Bronchial epithelial cell (primary cell): ENCODE measurements around the gene IL3. TPM values are rescaled to one million over a fixed set of nuclear protein-coding genes. Genes with fewer than 3 reads are reported as not detected.
A peak's percentile ranks its signal among the peaks of the same experiment; 100 is the strongest.
"Not testable (repeated sequence)": the region's sequence is repeated elsewhere in the genome, so short reads cannot be mapped to it uniquely, and the experiment has no call there.

Source experiments
- DNase-seq: peaks from one replicate; pipeline ENCODE4 v3.0.0-alpha.2; 2010; ENCODE audit warnings: low read depth
- FAIRE-seq: peaks from 2 replicates; lab custom pipeline; 2011; peaks lifted over from hg19 to GRCh38; lab: Jason Lieb, UNC
- H3K27me3 ChIP-seq: 2 replicates; pipeline ENCODE4 v1.5.1; 2011; ENCODE audit warnings: low read length; ENCODE audit not compliant: control insufficient read depth, insufficient read depth
- H3K36me3 ChIP-seq: 2 replicates; pipeline ENCODE4 v1.5.1; 2011; ENCODE audit warnings: low read length; ENCODE audit not compliant: control insufficient read depth, insufficient read depth
- H3K4me3 ChIP-seq: 2 replicates; pipeline ENCODE4 v1.5.1; 2011; ENCODE audit warnings: mild to moderate bottlenecking, low read depth, low read length, control low read depth
- CTCF ChIP-seq: IDR thresholded peaks from 2 replicates; pipeline ENCODE4 v1.5.1; 2011; ENCODE audit warnings: mild to moderate bottlenecking, moderate library complexity, low read length, control low read depth, inconsistent platforms; ENCODE audit not compliant: insufficient read depth, severe bottlenecking
- total RNA-seq: library from RNA; depleted of rRNA; stranded (reverse); fragments of >200 nt; gene quantifications from 2 replicates; pipeline ENCODE4 v1.2.1, GENCODE V29; 2014

Gene IL3
- total RNA-seq, 1 donor from 2014 or later = not detected

GRCh38 chr5:132103969-132104391 is 43.5 kb downstream of the IL3 start:
- no peak overlapping the region for H3K4me3 ChIP-seq
- DNase-seq = no peak
- no peak for TF ChIP-seq CTCF
- FAIRE-seq = no peak
- H3K27me3 ChIP-seq = no peaks in the 10 kb centered on the region
- no peaks in the 10 kb centered on the region for H3K36me3 ChIP-seq

- TF ChIP-seq CTCF = no peak
- Histone ChIP-seq H3K36me3 (no peaks in the 10 kb centered on the region), H3K27me3 (no peaks in the 10 kb centered on the region), H3K4me3 (no peak overlapping the region)
- FAIRE-seq = no peak
- DNase-seq = peak; percentile 60
Observed at GRCh38 chr5:132104556-132104955, 44.1 kb downstream of the IL3 start.

GRCh38 chr5:132105688-132106087 is 45.2 kb downstream of the IL3 start:
- FAIRE-seq = no peak

GRCh38 chr5:132108495-132108894 is 48.0 kb downstream of the IL3 start:
- H3K4me3 ChIP-seq, FAIRE-seq, H3K27me3 ChIP-seq, DNase-seq, H3K36me3 ChIP-seq: not testable (repeated sequence)

More at GRCh38 chr5:132105688-132106087, 45.2 kb downstream of the IL3 start:
- TF ChIP-seq CTCF = no peak
- H3K36me3 ChIP-seq = no peaks in the 10 kb centered on the region
- no peak overlapping the region for H3K4me3 ChIP-seq
- H3K27me3 ChIP-seq = no peaks in the 10 kb centered on the region
- no peak for DNase-seq

GRCh38 chr5:132108957-132109356 is 48.5 kb downstream of the IL3 start:
- FAIRE-seq, DNase-seq, H3K27me3 ChIP-seq, H3K36me3 ChIP-seq, H3K4me3 ChIP-seq: not testable (repeated sequence)

- no peaks in the 10 kb centered on the region for H3K27me3 ChIP-seq
- TF ChIP-seq CTCF = no peak
- DNase-seq = no peak
- H3K36me3 ChIP-seq = no peaks in the 10 kb centered on the region
- FAIRE-seq = no peak
- no peak overlapping the region for H3K4me3 ChIP-seq
Observed at GRCh38 chr5:132109494-132110053, 49.1 kb downstream of the IL3 start.

GRCh38 chr5:132110195-132110594 is 49.7 kb downstream of the IL3 start:
- FAIRE-seq = no peak
- Histone ChIP-seq H3K27me3 (no peaks in the 10 kb centered on the region), H3K4me3 (no peak overlapping the region), H3K36me3 (no peaks in the 10 kb centered on the region)
- TF ChIP-seq CTCF = no peak
- DNase-seq = no peak
